ENCODE measurements around the gene KRAS. TPM values are rescaled to one million over a fixed set of nuclear protein-coding genes. Genes with fewer than 3 reads are reported as not detected.
A peak's percentile ranks its signal among the peaks of the same experiment; 100 is the strongest.

The KRAS gene
- total and polyA plus RNA-seq, 3 donors from 2014 or later, result 13.3 to 22.1 (median 20.3) TPM

GRCh38 chr12:25287610-25288009 lies 36.9 kb upstream of the KRAS start:
- no peaks in the 10 kb centered on the region for H3K9me3 ChIP-seq
- no peaks in the 10 kb centered on the region for H3K27me3 ChIP-seq
- DNase-seq, result no peak
- TF ChIP-seq CTCF (IDR thresholded peaks at IDR 0.05), result no peak
- TF ChIP-seq POLR2A (IDR thresholded peaks at IDR 0.05), result no peak
- WGBS, 2 donors, result 88 to 96% methylated on average over 2 of the region's 2 CpGs
- no peak overlapping the region for H3K27ac ChIP-seq
- peaks cover under 1% of the 10 kb centered on the region for H3K4me1 ChIP-seq
- no peak overlapping the region for H3K4me3 ChIP-seq
- no peaks in the 10 kb centered on the region for H3K36me3 ChIP-seq (ENCODE audit: low read depth, missing control alignments)
- intact Hi-C loops (cut with DNase I; ENCODE audit: low total_unique reads), result no loop called here

GRCh38 chr12:25286837-25287236 lies 36.1 kb upstream of the KRAS start:
- Histone ChIP-seq H3K27me3 (no peaks in the 10 kb centered on the region), H3K9me3 (no peaks in the 10 kb centered on the region), H3K4me3 (no peak overlapping the region), H3K4me1 (peaks cover 5% of the 10 kb centered on the region), H3K27ac (no peak overlapping the region), H3K36me3 (ENCODE audit: low read depth, missing control alignments) (no peaks in the 10 kb centered on the region)
- intact Hi-C loops (cut with DNase I; ENCODE audit: low total_unique reads), result no loop called here
- DNase-seq, result no peak
- TF ChIP-seq POLR2A (IDR thresholded peaks at IDR 0.05), result no peak
- no peak for TF ChIP-seq CTCF (IDR thresholded peaks at IDR 0.05)

- peaks cover 5% of the 10 kb centered on the region for H3K4me1 ChIP-seq
- H3K27ac ChIP-seq, result no peak overlapping the region
- H3K27me3 ChIP-seq, result no peaks in the 10 kb centered on the region
- DNase-seq, result no peak
- no peak overlapping the region for H3K4me3 ChIP-seq
- TF ChIP-seq CTCF (IDR thresholded peaks at IDR 0.05), result no peak
- no peaks in the 10 kb centered on the region for H3K36me3 ChIP-seq (ENCODE audit: low read depth, missing control alignments)
- intact Hi-C loops (cut with DNase I; ENCODE audit: low total_unique reads), result no loop called here
- 91 to 96% methylated on average over 4 of the region's 4 CpGs for WGBS, 2 donors
- H3K9me3 ChIP-seq, result no peaks in the 10 kb centered on the region
Observed at GRCh38 chr12:25284024-25284423, 33.3 kb upstream of the KRAS start.

GRCh38 chr12:25283006-25283405 lies 32.3 kb upstream of the KRAS start:
- H3K4me3 ChIP-seq, result no peak overlapping the region
- WGBS, 2 donors, result 29 to 46% methylated on average over 3 of the region's 3 CpGs
- H3K36me3 ChIP-seq (ENCODE audit: low read depth, missing control alignments), result no peaks in the 10 kb centered on the region
- TF ChIP-seq CTCF (IDR thresholded peaks at IDR 0.05) (no peak), POLR2A (IDR thresholded peaks at IDR 0.05) (no peak)
- H3K4me1 ChIP-seq, result peaks cover 5% of the 10 kb centered on the region
- intact Hi-C loops (cut with DNase I; ENCODE audit: low total_unique reads), result no loop called here
- H3K27ac ChIP-seq, result peak overlapping the region in 1 of 2 donors; percentile 26
- DNase-seq, result no peak
- no peaks in the 10 kb centered on the region for H3K27me3 ChIP-seq
- H3K9me3 ChIP-seq, result no peaks in the 10 kb centered on the region

- no peak overlapping the region for H3K4me3 ChIP-seq
- no peak for TF ChIP-seq POLR2A (IDR thresholded peaks at IDR 0.05)
- TF ChIP-seq CTCF (IDR thresholded peaks at IDR 0.05), result no peak
- H3K27ac ChIP-seq, result no peak overlapping the region
- H3K4me1 ChIP-seq, result peaks cover 5% of the 10 kb centered on the region
- no peaks in the 10 kb centered on the region for H3K27me3 ChIP-seq
- no peaks in the 10 kb centered on the region for H3K36me3 ChIP-seq (ENCODE audit: low read depth, missing control alignments)
- intact Hi-C loops (cut with DNase I; ENCODE audit: low total_unique reads), result no loop called here
- DNase-seq, result no peak
- H3K9me3 ChIP-seq, result no peaks in the 10 kb centered on the region
Observed at GRCh38 chr12:25280082-25280481, 29.4 kb upstream of the KRAS start.

Data from testis (tissue), 3 donors.